ENCODE data around the gene ANKLE1. TPM values are rescaled to one million over a fixed set of nuclear protein-coding genes. Genes with fewer than 3 reads are reported as not detected.

Gene ANKLE1
- polyA plus RNA-seq, 1 experiment = 0.33 TPM

DNA sequence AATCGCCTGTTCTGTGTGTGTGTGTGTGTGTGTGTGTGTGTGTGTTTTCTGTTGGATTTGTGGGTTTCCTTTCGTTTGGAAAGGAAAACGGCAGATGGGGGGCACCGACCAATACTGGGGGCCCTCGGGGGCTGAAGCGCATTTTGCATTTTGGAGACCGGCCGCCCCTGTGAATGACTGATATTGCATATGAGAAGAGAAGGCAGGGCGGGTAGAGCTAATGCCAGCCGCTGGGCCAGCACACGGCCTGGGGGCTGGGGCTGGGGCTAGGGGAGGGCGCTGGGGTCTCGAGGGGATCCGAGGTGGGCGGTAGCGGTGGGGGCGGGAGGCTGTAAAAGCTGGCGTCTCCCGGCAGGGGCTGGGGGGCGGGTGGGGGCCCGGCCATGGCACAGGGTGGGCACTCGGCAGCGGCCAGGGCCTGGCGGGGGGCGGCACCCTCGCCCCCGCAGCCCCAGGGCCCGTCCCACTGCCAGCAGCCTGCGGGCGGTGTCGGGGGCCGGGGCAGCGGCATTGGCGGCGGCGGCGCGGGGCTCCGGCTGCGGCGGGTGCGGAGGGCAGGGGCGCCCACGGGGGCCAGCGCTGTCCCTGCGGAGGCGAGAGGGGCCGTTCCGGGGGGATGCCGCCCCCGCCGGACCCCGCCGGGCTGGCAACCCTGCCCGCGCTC lies 41.7 kb downstream of the ANKLE1 start:
- H3K27ac ChIP-seq (ENCODE audit: low read depth, low read length) = no peak overlapping the region
- ChIA-PET POLR2A (interaction anchor here (0.7 to 1.4 kb wide), 2 partner anchors 14 to 52 kb away, joined by 3 to 5 read pairs; partner anchors contain the start of gene DDA1), CTCF (interaction anchor here (1.1 kb wide), 1 partner anchor 18 kb away, joined by 3 read pairs; the partner anchor contains the start of gene MRPL34)
- TF ChIP-seq, protein P1, sequence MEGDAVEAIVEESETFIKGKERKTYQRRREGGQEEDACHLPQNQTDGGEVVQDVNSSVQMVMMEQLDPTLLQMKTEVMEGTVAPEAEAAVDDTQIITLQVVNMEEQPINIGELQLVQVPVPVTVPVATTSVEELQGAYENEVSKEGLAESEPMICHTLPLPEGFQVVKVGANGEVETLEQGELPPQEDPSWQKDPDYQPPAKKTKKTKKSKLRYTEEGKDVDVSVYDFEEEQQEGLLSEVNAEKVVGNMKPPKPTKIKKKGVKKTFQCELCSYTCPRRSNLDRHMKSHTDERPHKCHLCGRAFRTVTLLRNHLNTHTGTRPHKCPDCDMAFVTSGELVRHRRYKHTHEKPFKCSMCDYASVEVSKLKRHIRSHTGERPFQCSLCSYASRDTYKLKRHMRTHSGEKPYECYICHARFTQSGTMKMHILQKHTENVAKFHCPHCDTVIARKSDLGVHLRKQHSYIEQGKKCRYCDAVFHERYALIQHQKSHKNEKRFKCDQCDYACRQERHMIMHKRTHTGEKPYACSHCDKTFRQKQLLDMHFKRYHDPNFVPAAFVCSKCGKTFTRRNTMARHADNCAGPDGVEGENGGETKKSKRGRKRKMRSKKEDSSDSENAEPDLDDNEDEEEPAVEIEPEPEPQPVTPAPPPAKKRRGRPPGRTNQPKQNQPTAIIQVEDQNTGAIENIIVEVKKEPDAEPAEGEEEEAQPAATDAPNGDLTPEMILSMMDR (IDR thresholded peaks at IDR 0.05; ENCODE audit: low read depth, low read length) = no peak
- DNase-seq (ENCODE audit: low read depth, low spot score) = no peak
- no peaks in the 10 kb centered on the region; the same call in 1 of the 2 replicates for H3K9me3 ChIP-seq (ENCODE audit: control insufficient read depth, insufficient read depth, low read length)
- H3K4me3 ChIP-seq (ENCODE audit: low read depth, low read length) = no peak overlapping the region
- H3K27me3 ChIP-seq (ENCODE audit: control insufficient read depth, insufficient read depth, low read length) = no peaks in the 10 kb centered on the region

DNA sequence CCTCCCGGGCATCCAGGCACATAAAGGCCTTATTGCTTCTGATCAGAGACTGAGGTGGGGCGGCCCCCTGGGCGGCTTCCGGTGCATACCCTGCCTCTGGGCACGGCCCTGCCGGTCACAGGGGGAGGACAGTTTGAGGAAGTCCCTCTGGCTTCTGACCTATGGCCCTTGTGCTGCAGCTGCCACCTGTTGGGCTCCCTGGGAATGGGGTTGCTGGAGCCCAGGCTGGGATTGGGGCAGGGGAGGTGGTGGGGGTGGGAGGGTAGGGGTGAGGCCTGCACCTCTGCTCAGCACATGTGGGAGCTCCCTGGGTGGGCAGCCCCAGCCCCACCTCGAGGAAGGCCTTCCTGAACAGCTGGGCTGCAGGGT lies 42.2 kb downstream of the ANKLE1 start:
- DNase-seq (ENCODE audit: low read depth, low spot score) = no peak
- Histone ChIP-seq H3K27ac (ENCODE audit: low read depth, low read length) (no peak overlapping the region), H3K27me3 (ENCODE audit: control insufficient read depth, insufficient read depth, low read length) (no peaks in the 10 kb centered on the region), H3K4me3 (ENCODE audit: low read depth, low read length) (no peak overlapping the region), H3K9me3 (ENCODE audit: control insufficient read depth, insufficient read depth, low read length) (no peaks in the 10 kb centered on the region; the same call in 1 of the 2 replicates)
- TF ChIP-seq, protein P1 (IDR thresholded peaks at IDR 0.05; ENCODE audit: low read depth, low read length) = no peak
- CTCF ChIA-PET = no interaction called here
- POLR2A ChIA-PET = interaction anchor here (0.7 to 1.4 kb wide), 3 partner anchors 15 to 52 kb away, joined by 3 to 5 read pairs (median 3); partner anchors contain the start of gene DDA1

DNA sequence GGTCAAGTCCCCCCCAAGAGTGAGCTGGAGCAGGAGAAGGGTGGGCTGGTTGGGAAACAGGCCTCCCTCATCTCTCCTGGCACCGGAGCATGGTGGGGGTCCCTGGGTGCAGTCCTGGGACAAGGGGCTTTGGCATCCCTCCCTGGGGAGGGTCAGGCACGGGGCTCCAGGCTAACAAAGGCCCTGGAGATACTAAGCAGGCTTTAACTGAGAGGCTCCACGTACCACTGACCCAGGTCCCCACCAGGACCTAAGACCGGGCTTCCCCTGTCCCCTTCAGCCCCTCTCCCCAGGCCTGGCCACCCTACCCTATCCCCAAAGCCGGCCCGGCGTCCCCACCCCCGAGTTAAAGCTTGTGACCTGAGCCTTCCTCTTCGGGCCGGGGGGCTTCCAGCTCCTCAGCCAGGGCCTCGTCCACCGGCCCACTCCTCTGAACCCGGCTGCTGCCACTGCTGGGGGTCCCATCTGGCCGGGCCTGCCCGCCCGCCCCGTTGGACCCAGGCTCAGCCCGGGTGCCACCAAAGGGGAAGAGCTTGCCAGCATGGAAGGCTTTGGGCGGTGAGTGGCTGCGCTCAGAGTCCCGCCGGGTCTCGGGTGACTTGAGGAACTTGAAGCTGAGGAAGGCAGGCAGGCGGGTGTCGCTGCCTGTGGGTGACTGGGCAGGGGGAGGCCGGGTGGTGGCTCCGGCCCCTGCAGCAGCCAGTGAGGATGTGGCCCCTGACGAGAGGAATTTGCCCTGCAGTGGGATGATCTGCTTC lies 42.8 kb downstream of the ANKLE1 start:
- H3K27me3 ChIP-seq (ENCODE audit: control insufficient read depth, insufficient read depth, low read length) = no peaks in the 10 kb centered on the region
- POLR2A ChIA-PET = interaction anchor here (0.6 to 1.4 kb wide), 3 partner anchors 9 to 19 kb away, joined by 3 to 5 read pairs (median 3); partner anchors contain the start of gene DDA1
- H3K27ac ChIP-seq (ENCODE audit: low read depth, low read length) = no peak overlapping the region
- H3K9me3 ChIP-seq (ENCODE audit: control insufficient read depth, insufficient read depth, low read length) = no peaks in the 10 kb centered on the region; the same call in 1 of the 2 replicates
- TF ChIP-seq, protein P1 (IDR thresholded peaks at IDR 0.05; ENCODE audit: low read depth, low read length) = no peak
- no peak for DNase-seq (ENCODE audit: low read depth, low spot score)
- H3K4me3 ChIP-seq (ENCODE audit: low read depth, low read length) = no peak overlapping the region
- CTCF ChIA-PET = no interaction called here

DNA sequence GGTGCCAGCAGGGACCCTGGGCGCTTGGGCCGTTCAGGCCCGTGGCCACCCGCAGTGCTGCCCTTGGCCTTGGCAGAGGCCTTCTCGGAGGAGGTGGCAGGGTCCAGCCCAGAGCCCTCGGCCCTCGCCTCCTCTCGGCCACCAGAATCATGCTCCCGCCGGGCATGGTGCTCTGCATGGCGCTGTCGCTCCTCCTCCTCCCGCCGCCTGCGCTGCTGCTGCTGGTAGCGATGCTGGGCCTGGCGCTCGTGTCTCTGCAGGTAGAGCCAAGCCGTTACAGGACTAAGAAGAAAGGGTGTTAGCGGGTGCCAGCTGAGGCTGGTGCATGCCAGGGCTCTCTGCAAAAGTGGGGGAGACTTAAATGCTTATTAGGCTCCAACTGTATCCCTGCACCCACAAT lies 43.4 kb downstream of the ANKLE1 start:
- Histone ChIP-seq H3K27ac (ENCODE audit: low read depth, low read length) (no peak overlapping the region), H3K9me3 (ENCODE audit: control insufficient read depth, insufficient read depth, low read length) (peaks cover 3% of the 10 kb centered on the region; the same call in 1 of the 2 replicates), H3K4me3 (ENCODE audit: low read depth, low read length) (no peak overlapping the region), H3K27me3 (ENCODE audit: control insufficient read depth, insufficient read depth, low read length) (peaks cover 3% of the 10 kb centered on the region)
- CTCF ChIA-PET = no interaction called here
- POLR2A ChIA-PET = interaction anchor here (0.6 to 1.4 kb wide), 3 partner anchors 9 to 20 kb away, joined by 3 to 5 read pairs (median 3); partner anchors contain the start of gene DDA1
- TF ChIP-seq, protein P1 (IDR thresholded peaks at IDR 0.05; ENCODE audit: low read depth, low read length) = no peak
- no peak for DNase-seq (ENCODE audit: low read depth, low spot score)

All from AG04450 (cell line).